Bone marrow (tissue), 2 donors: Measurements from ENCODE around the gene C19orf53.
"Not testable (repeated sequence)": the region's sequence is repeated elsewhere in the genome, so short reads cannot be mapped to it uniquely, and the experiment has no call there.

ENCODE experiments used
- DNase-seq, 2 donors: peaks; one replicate each; lab custom pipeline; 2025; lab: John Stamatoyannopoulos, UW

Gene C19orf53

GRCh38 chr19:13774217-13775191 is at the start of gene C19orf53:
Gene C19orf53 (plus strand): TSS chr19:13774456. CDS start chr19:13774478, 22 bp downstream.
- DNase-seq = peak; percentile 57 to 83

GRCh38 chr19:13726323-13726722 is 47.9 kb upstream of the C19orf53 start:
- DNase-seq = no peak

GRCh38 chr19:13727798-13728197 is 46.5 kb upstream of the C19orf53 start:
- no peak for DNase-seq

- DNase-seq = peak in 1 of 2 donors; percentile 5
Observed at GRCh38 chr19:13729859-13730258, 44.4 kb upstream of the C19orf53 start.

- DNase-seq = peak; percentile 76 to 84
Observed at GRCh38 chr19:13731147-13731964, 42.9 kb upstream of the C19orf53 start.

- DNase-seq = no peak
Observed at GRCh38 chr19:13732337-13732736, 41.9 kb upstream of the C19orf53 start.

- no peak for DNase-seq
Observed at GRCh38 chr19:13734751-13735150, 39.5 kb upstream of the C19orf53 start.

- no peak for DNase-seq
Observed at GRCh38 chr19:13738073-13738472, 36.2 kb upstream of the C19orf53 start.

GRCh38 chr19:13741893-13742292 is 32.4 kb upstream of the C19orf53 start:
- DNase-seq = no peak

GRCh38 chr19:13742756-13743155 is 31.5 kb upstream of the C19orf53 start:
- no peak for DNase-seq

GRCh38 chr19:13744174-13744573 is 30.1 kb upstream of the C19orf53 start:
- DNase-seq = no peak

GRCh38 chr19:13747098-13747453 is 27.2 kb upstream of the C19orf53 start:
- no peak for DNase-seq

GRCh38 chr19:13748169-13748828 is 26.0 kb upstream of the C19orf53 start:
- DNase-seq = peak in 1 of 2 donors; percentile 24

- DNase-seq = no peak
Observed at GRCh38 chr19:13751436-13751835, 22.8 kb upstream of the C19orf53 start.

GRCh38 chr19:13753622-13754021 is 20.6 kb upstream of the C19orf53 start:
- not testable (repeated sequence) for DNase-seq

GRCh38 chr19:13756210-13756609 is 18.0 kb upstream of the C19orf53 start:
- no peak for DNase-seq

GRCh38 chr19:13757805-13758772 is 16.2 kb upstream of the C19orf53 start:
- no peak for DNase-seq

- no peak for DNase-seq
Observed at GRCh38 chr19:13758795-13759194, 15.5 kb upstream of the C19orf53 start.

- DNase-seq = no peak
Observed at GRCh38 chr19:13761423-13761822, 12.8 kb upstream of the C19orf53 start.

- no peak for DNase-seq
Observed at GRCh38 chr19:13762635-13763235, 11.5 kb upstream of the C19orf53 start.

- DNase-seq = no peak
Observed at GRCh38 chr19:13763265-13763664, 11.0 kb upstream of the C19orf53 start.
